HG02943 (cell line): Measurements from ENCODE around the gene KLHDC9.
A peak's percentile ranks its signal among the peaks of the same experiment; 100 is the strongest.
"Not testable (repeated sequence)": the region's sequence is repeated elsewhere in the genome, so short reads cannot be mapped to it uniquely, and the experiment has no call there.

Source experiments
- ATAC-seq: cut with Tn5 transposase; IDR thresholded peaks from one replicate; pipeline ENCODE4 v1.9.1; 2021; ENCODE audit warnings: mild to moderate bottlenecking, low read depth, moderate library complexity; ENCODE audit not compliant: unreplicated experiment

The KLHDC9 gene

DNA sequence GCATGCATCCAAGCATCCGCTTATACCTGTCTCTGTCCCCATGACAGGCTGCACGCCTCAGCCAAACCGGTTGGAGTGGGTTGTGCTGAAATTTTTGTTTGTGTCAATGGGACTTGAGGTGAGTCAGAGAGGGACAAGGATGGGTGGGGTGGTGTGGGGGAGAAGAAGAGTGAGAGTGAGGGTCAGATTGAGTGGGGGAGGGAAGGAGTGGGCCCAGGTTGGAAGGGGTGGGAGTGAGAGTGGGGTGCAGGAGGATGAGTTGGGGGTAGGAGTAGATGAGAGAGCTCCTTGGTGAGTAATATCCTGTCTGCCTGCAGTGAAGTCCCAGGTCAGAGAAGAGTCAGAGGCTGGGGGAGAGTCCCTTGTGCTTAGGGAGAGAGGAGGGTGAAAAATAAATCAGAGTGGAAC, 5.5 kb upstream of the KLHDC9 start:
- no peak for ATAC-seq

DNA sequence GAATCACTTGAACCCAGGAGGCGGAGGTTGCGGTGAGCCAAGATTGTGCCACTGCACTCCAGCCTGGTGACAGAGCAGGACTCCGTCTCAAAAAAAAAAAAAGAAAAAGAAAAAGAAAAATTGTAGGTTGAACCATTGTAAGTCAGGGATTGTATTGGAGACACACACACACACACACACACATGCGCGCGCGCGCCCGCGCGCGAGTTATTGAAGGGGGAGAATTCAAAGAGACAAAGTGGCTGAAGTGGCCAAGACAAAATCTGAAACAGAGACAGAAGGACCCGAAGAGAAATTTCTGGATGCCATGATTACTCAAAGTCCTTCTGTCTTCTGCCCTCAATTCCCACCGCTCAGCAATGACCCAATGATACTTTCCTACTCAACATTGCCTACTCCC, 3.7 kb upstream of the KLHDC9 start:
- no peak for ATAC-seq

DNA sequence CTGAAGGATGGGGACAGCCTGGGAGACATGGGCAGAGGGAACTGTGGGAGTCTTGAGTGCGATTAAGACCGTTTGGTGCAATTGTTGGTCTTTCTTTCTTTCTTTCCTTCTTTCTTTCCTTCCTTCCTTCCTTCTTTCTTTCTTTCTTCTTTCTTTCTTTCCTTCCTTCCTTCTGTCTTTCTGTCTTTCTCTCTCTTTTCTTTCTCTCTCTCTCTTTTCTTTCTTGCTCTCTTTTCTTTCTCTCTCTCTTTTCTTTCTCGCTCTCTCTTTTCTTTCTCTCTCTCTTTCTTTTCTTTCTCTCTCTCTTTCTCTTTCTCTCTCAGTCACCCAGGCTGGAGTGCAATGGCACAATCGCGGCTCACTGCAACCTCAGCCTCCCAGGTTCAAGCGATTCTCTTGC, 2.9 kb upstream of the KLHDC9 start:
- ATAC-seq, result no peak

DNA sequence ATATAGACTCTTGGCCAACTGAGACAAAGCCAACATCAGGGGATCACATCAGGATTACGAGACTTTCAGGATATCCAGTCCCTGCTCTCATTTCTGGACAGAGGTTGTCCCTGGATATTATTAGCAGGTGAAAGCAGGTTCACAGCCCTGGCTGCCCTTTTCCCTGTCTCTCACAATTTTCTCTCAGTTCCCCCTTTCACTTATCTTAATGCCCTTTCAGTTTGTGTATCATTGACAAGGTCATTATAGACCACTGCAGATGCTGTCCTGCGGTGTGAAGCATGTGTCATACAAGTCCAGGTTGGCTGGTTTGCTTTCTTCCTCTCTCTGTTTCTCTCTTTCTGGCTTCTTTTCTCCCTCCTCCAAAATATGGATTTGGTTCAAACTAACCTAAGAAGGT, 2.1 kb upstream of the KLHDC9 start:
- no peak for ATAC-seq

DNA sequence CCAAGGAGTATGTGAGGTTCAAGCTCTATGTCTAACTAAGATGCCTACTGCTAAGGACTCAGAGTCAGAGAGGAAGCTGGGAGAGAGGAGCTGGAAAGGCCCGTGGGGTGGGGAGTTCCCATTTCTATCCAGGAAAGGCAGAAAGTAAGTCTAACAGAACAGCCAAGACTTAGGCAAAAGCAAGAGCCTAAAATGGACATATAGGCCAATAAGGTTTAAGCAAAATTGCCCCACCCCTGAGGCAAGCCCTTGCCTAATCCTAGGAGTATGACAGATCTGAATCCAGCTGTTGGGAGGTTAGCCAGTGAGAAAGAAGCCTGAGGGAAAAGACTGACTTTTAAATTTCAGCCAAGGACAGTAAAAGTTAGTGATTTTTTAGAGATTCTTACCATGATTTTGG, 1.6 kb upstream of the KLHDC9 start:
- ATAC-seq, result no peak

DNA sequence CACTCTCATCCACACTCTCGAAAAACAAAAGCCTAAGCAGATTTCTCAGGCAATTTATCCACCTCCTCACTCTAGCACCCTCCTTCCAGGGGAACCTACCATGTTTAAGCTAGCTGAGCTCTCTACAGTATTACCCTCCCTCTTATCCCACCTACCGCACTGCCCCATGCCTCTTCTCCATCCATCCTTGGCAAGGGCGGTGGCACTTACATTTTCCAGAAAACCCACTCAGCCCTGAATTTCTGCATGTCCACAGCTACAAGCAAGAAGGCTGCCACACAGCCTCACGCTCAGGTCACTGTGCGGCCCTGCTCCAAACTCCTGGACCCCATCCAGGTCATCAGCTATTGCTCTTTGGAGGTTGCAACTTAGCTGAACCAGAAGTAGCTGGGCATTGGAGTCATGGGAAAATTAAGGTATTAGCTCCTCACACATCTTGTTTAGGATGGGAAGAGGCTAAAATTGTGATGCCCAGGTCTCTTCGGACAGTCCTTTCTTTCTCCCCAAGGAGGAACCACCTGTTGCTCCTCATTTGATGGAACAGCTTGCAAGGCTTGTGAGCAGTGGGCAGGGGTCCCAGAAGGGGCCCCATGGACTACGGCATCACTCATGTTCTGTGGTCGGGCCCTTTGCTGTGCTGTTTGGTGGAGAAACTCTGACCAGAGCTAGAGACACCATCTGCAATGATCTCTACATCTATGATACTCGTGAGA, 1.1 kb downstream of the KLHDC9 start:
- no peak for ATAC-seq

DNA sequence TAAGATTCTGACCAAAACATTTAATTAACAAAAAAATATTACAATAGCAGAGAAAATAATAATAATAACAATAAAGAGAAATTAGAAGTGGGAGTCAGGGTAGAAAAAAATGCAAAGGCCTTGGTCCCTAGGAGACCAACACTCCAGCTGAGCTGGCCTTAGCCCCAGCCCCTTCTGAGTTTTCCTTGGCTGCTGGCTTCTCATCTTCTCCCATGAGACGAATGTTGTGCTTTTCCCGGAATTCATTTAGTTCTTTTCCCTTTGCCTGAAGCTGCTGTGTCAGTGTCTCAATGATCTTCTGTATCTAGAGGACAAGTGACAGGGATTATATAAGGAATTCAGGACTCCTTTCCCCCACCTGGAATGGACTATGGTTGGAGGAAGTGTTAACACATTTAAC, 2.4 kb downstream of the KLHDC9 start:
- no peak for ATAC-seq

DNA sequence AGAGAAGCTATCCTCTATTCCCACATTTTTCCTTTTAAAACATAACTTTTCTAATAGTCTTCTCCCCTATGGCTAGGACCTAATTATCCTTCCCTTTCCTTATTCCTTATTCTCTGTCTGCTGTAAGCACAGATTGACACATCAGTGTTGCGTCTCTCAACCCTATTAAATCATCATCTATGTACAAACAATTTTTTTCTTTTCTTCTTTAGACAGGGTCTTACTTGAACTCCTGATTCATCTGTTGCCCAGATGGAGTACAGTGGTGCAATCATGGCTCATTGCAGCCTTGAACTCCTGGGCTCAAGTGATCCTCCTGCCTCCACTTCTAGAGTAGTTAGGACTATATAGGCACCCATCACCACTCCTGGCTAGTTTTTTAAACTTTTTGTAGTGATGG, 8.3 kb downstream of the KLHDC9 start:
- ATAC-seq, result no peak

DNA sequence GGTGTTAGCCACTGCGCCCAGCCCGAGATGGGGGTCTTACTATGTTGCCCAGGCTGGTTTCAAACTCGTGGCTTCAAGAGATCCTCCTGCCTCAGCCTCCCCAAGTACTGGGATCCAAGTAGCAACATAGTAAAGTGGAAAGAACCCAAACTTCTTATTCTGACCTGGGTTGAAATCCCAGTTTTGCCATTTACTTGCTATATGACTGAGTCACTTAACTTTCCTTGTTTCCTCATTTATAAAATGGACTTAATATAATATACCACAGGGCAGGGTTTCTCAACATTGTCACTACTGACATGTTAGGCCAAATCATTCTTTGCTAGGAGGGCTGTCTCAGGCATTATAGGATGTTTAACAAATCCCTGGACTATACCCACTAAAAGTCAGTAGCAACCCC, 13.0 kb downstream of the KLHDC9 start:
- ATAC-seq, result no peak

DNA sequence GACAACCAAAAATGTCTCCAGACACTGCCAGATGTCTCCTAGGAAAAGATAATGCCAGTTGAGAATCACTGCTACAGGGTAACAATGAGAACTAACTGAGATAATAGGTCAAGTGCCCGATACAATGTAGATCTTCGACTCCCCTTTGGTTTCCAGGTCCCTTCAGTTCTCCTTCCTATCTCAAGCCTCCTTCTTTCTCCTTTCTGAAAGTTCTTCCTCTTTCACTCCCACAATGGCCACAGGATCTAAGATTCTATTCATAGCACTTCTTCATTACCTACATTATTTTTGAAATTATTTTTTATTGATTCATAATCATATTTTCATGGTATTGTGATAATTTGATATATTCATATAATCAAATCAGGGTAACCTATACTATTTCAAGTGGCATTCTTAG, 13.4 kb downstream of the KLHDC9 start:
- no peak for ATAC-seq

DNA sequence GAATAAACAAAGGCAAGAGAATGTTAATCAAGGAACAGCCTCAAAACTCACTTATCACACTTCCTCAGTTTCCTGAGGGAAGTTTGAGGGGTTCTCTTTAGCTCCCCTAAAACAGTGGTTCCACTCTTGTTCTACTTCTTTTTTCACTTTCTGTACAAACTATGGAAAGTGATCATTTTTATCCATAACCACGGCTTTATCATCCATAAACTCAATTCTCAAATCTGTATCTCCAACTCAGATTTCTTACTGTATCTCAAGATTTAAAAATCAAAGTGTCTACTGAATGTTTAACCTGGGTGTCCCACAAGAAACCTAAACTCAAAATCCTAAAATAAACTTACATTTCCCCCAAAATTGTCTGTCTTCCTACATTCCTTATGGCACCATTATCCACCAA, 15.8 kb downstream of the KLHDC9 start:
- ATAC-seq, result no peak

DNA sequence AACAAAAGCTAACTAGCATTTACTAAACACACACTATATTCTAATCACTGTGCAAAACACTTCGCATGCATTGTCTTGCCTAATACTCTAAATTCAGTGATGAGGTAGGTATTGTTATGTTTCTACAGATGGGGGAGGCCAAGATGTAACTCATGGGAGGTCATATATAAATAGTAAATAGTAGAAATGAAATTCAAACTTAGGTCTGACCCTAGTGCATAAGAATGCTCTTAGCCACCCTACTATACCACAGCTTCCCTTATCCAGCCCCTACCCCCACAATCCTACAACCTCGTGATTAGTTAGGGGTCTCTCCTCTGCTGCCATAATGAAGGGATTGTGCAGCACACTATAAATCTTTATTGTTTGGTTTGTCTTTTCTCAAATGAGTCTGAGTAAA, 16.4 kb downstream of the KLHDC9 start:
- ATAC-seq, result no peak

DNA sequence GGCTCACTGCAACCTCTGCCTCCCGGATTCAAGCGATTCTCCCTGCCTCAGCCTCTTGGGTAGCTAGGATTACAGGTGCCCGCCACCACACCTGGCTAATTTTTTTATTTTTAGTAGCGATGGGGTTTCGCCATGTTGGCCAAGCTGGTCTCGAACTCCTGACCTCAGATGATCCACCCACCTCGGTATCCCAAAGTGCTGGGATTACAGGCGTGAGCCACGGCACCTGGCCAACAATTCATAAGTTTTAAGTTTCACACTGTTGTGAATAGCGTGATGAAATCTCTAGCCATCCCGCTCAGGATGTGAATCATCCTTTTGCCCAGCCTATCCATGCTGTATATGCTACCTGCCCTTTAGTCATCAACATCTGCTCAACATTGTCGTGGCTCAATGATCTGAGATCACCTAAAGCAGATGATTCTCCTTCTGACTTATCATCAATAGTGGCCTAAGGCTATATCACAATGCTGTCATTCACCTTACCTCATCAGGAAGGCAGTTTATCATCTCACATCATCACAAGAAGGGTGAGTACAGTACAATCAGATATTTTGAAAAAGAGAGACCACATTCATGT, 17.1 kb downstream of the KLHDC9 start:
- no peak for ATAC-seq

DNA sequence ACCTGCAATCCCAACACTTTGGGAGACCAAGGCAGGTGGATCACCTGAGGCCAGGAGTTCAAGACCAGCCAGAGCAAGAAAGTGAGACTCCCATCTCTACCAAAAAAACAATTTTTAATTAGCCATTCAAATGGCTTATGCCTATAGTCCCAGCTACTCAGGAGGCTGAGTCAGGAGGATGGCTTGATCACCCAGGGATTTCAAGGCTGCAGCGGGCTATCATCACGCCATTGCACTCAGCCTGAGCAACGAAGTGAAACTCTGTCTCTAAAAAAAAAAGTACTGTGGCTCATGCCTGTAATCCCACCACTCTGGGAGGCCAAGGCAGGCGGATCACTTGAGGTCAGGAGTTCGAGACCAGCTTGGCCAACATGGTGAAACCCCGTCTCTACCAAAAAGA, 17.8 kb downstream of the KLHDC9 start:
- not testable (repeated sequence) for ATAC-seq

DNA sequence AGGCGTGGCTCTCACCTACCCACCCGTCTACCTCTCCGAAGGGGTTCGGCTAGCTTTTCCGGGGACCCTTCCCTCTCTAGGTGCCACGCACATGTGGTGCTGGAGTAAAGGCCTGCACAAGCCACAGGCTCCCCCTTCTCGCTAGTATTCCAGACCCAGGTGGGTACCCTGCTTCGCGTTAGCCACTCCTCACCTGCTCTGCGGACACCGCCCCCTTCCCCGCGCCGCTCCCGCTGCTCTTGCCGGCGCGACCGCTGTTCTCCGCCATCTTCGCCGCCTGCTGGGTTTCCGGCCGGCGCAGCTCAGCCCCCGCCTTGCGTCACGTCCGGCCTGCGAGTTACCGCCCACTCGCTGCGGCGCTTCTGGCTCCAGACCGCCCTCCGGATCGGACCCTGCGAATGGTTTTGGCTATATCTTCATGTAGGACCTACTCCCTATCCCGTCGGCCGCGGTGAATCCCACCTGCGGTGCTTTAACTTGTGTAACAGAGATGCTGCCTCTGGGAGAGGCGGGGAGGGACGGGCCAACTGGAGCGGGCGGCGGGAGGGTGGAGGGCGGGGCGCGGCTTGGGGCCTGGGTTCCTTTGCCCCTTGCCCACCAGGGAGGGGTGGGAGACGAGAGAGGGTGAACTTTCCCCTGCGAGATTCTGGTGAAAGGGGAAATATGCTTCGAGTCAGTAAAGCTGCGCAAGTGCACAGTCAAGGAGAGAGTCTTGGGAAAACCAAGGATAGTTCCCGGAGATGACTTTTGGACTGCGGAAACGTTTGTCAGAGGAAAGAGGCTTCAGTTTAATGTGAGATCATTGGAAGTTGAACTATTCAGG, 19.8 kb downstream of the KLHDC9 start, which contains the start of the genes NIT1 and PFDN2:
TSS of gene NIT1 (plus strand) at position 347 of the 823 bp plus-strand sequence. CDS start at position 419, 72 bp downstream.
TSS of gene PFDN2 (minus strand) at position 279 of the 823 bp plus-strand sequence. CDS start at position 268, 11 bp downstream.
- peak; percentile 73 for ATAC-seq

DNA sequence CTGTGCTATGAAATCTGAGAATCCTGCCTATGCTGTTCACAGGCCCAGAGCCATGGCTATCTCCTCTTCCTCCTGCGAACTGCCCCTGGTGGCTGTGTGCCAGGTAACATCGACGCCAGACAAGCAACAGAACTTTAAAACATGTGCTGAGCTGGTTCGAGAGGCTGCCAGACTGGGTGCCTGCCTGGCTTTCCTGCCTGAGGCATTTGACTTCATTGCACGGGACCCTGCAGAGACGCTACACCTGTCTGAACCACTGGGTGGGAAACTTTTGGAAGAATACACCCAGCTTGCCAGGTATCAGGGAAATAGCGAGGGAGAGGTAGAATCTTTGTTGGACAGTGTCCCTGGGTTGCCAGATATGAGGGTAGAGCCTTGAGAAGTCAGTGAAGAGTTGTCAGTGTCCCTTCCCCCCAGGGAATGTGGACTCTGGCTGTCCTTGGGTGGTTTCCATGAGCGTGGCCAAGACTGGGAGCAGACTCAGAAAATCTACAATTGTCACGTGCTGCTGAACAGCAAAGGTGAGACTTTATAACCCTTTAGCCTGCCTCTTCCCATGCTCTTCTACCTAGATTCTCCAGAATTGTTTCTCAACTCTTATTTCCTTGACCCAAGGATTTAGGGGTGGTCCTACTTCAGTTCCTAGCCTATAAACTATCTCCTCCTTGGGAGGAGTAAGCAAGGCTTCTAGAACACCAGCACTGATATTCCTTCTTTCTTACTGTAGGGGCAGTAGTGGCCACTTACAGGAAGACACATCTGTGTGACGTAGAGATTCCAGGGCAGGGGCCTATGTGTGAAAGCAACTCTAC, 21.1 kb downstream of the KLHDC9 start:
- no peak for ATAC-seq

DNA sequence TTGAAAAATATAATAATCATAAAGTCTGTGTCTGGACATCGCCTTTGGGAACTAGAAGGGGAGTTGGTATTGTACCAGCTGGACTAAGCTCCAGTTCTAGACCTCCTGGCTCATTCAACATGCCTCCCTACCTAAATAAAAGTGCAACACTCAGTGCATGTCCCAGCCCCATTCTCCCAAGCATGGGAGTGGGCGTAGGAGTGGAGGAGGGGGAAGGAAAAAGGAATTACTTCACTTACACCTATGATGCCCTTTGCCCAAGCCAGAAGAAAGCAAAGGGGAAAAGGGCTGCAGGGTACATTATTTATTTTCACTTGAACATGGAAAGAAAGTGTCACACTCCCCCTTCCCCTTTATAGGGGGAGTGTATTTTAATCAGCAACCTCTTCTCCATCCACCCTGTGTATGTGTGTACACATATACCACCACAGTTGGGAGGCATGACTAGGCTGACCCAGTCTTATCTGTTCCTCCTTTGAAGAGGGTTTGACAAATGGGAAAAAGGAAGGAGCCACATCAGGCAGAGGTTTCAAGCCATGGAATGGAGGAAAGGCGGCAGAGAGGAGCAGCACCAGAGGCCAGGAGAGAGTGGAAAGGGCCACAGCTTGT, 23.0 kb downstream of the KLHDC9 start:
- ATAC-seq, result no peak

DNA sequence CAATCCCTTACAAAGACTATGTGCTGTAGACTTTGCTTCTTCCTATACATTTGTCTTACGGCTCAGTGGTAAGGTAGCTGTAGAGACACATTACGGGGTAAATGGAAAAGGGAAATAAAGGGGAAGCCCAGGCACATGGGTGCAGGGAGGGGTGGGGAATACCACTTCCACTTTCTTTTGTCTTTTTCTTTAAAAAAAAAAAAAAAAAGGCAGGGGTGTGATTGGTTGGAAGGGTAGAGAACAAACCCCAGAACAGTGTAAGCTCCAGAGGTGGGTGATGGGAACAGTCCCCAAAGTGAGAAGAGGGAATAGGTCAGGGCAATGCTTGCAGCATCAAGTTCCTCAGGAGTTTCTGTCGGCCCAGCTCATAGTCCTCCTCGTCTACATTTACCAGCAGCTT, 23.7 kb downstream of the KLHDC9 start:
- no peak for ATAC-seq

DNA sequence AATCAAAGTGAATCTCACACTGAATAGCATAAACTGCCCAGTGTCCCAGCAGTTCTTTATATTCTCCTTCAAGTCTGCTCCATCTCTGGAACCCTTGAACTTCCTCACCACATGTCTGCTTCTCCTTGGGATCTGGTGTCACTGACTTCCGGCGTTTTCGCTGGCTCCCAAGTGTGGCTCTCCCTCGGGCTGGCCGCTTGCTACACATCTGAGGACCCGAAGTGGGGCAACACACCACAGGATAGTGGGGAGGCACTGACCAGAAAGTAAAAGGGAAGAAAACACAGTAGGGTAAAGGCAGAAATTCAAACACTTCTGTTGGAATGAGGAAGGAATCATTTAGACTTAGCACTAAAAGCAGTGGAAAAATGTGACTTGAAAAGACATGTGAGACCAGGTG, 24.8 kb downstream of the KLHDC9 start:
- no peak for ATAC-seq

DNA sequence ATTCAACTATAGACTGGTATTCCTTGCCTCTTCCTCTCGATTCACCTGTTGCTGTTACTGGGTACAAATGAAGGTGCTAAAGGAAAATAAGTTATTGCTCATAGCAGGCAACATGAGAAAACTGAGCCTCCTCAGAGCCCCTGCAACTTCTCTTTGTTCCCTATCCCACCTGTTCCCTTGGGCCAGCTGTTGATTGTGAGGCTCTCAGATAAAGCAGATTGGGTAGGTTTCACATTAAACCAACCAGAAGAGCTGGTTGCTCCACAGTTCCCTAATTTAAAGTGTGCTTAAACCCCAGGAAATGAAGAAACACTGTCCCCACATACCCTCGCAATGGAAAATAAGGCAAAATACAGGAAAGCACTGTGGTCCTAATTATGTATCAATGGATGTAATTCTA, 29.5 kb downstream of the KLHDC9 start:
- ATAC-seq, result no peak
